Chondrocyte (in vitro differentiated cells): Measurements from ENCODE around the gene SPA17. TPM values are rescaled to one million over a fixed set of nuclear protein-coding genes. Genes with fewer than 3 reads are reported as not detected.

Source experiments
- DNase-seq: peaks from one replicate; pipeline ENCODE4 v3.0.0; 2021; ENCODE audit warnings: mixed read lengths, low spot score
- H3K27ac Mint-ChIP-seq: one replicate; pipeline ENCODE4 v1.8.0; 2021; ENCODE audit warnings: mild to moderate bottlenecking, moderate library complexity, mixed read lengths; ENCODE audit not compliant: unreplicated experiment
- H3K27me3 Mint-ChIP-seq: 2 replicates; pipeline ENCODE4 v1.8.0; 2021; ENCODE audit warnings: low read depth, mixed read lengths
- H3K36me3 Mint-ChIP-seq: 2 replicates; pipeline ENCODE4 v1.8.0; 2021; ENCODE audit warnings: low read depth, mixed read lengths
- H3K4me1 Mint-ChIP-seq: 2 replicates; pipeline ENCODE4 v1.8.0; 2021; ENCODE audit warnings: low read depth, mild to moderate bottlenecking, mixed read lengths
- H3K4me3 Mint-ChIP-seq: one replicate; pipeline ENCODE4 v1.8.0; 2021; ENCODE audit warnings: mild to moderate bottlenecking, moderate library complexity, mixed read lengths; ENCODE audit not compliant: unreplicated experiment
- H3K9me3 Mint-ChIP-seq: 2 replicates; pipeline ENCODE4 v1.8.0; 2021; ENCODE audit warnings: low read depth, mixed read lengths
- CTCF ChIP-seq: fragments of 200-600 bp; sonication (generic); IDR thresholded peaks from 2 replicates; pipeline ENCODE4 v1.5.0; 2021; ENCODE audit warnings: antibody characterized with exemption, mild to moderate bottlenecking, moderate library complexity
- total RNA-seq: library from RNA; stranded (reverse); gene quantifications from 3 replicates; pipeline ENCODE4 v1.2.1, GENCODE V29; 2021

SPA17 gene
- total RNA-seq, 1 donor from 2014 or later = 1.7 TPM

- Mint-ChIP-seq H3K4me1 (no peaks in the 10 kb centered on the region), H3K4me3 (no peak overlapping the region), H3K36me3 (peaks cover 3% of the 10 kb centered on the region), H3K27me3 (peaks cover 21% of the 10 kb centered on the region), H3K27ac (no peak overlapping the region), H3K9me3 (peaks cover 7% of the 10 kb centered on the region)
- TF ChIP-seq CTCF = no peak
- no peak for DNase-seq
Measured at GRCh38 chr11:124707829-124708228, 34.1 kb downstream of the SPA17 start.

GRCh38 chr11:124712392-124712791 is 38.7 kb downstream of the SPA17 start:
- Mint-ChIP-seq H3K9me3 (peaks cover 4% of the 10 kb centered on the region), H3K36me3 (peaks cover 3% of the 10 kb centered on the region), H3K27ac (no peak overlapping the region), H3K27me3 (peaks cover 15% of the 10 kb centered on the region), H3K4me3 (no peak overlapping the region), H3K4me1 (peaks cover under 1% of the 10 kb centered on the region)
- no peak for DNase-seq
- no peak for TF ChIP-seq CTCF

GRCh38 chr11:124716591-124716990 is 42.9 kb downstream of the SPA17 start:
- peaks cover 44% of the 10 kb centered on the region for H3K27me3 Mint-ChIP-seq
- H3K9me3 Mint-ChIP-seq = no peaks in the 10 kb centered on the region
- TF ChIP-seq CTCF = no peak
- peaks cover 11% of the 10 kb centered on the region for H3K4me1 Mint-ChIP-seq
- H3K36me3 Mint-ChIP-seq = no peaks in the 10 kb centered on the region
- H3K27ac Mint-ChIP-seq = no peak overlapping the region
- no peak overlapping the region for H3K4me3 Mint-ChIP-seq
- DNase-seq = no peak

GRCh38 chr11:124717421-124717785 is 43.7 kb downstream of the SPA17 start:
- no peaks in the 10 kb centered on the region for H3K9me3 Mint-ChIP-seq
- no peaks in the 10 kb centered on the region for H3K36me3 Mint-ChIP-seq
- no peak for TF ChIP-seq CTCF
- H3K27ac Mint-ChIP-seq = no peak overlapping the region
- peak overlapping the region; percentile 69 for H3K4me3 Mint-ChIP-seq
- DNase-seq = no peak
- peaks cover 11% of the 10 kb centered on the region for H3K4me1 Mint-ChIP-seq
- H3K27me3 Mint-ChIP-seq = peaks cover 50% of the 10 kb centered on the region

- Mint-ChIP-seq H3K4me1 (peaks cover 11% of the 10 kb centered on the region), H3K4me3 (peak overlapping the region; percentile 69), H3K27me3 (peaks cover 56% of the 10 kb centered on the region), H3K27ac (no peak overlapping the region), H3K36me3 (no peaks in the 10 kb centered on the region), H3K9me3 (no peaks in the 10 kb centered on the region)
- TF ChIP-seq CTCF = no peak
- DNase-seq = no peak
Measured at GRCh38 chr11:124717786-124718651, 44.3 kb downstream of the SPA17 start.
